Retinal pigment epithelial cell (primary cell): ENCODE results near the gene STX19.
A peak's percentile ranks its signal among the peaks of the same experiment; 100 is the strongest.

ENCODE experiments used
- DNase-seq: peaks from one replicate; pipeline ENCODE4 v3.0.0-alpha.2; 2010; ENCODE audit warnings: low read depth
- H3K4me3 ChIP-seq: 2 replicates; pipeline ENCODE4 v1.5.1; 2011; ENCODE audit warnings: mild to moderate bottlenecking, low read length, control low read depth, moderate library complexity
- CTCF ChIP-seq: conservative IDR thresholded peaks from 2 replicates; pipeline ENCODE4 v1.5.1; 2011; ENCODE audit warnings: low read depth, low read length, control low read depth, inconsistent platforms

The STX19 gene

DNA sequence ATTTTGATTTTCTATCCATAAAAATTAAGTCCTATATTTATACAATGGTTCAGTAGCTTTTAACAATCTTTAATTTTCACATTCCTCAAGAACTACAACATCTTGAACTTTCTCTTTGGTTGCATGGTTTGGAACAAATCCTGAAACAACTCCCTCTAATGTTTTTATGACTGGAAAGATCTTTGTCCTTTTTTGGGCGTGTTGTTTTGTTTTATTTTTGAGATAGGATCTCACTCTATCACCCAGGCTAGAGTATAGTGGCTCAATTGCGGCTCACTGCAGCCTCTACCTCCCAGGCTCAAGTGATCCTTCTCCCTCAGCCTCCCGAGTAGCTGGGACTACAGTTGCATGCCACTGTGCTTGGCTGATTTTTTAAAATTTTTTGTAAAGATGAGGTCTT is 4.0 kb downstream of the STX19 start:
- no peak overlapping the region for H3K4me3 ChIP-seq
- DNase-seq: no peak
- no peak for TF ChIP-seq CTCF

DNA sequence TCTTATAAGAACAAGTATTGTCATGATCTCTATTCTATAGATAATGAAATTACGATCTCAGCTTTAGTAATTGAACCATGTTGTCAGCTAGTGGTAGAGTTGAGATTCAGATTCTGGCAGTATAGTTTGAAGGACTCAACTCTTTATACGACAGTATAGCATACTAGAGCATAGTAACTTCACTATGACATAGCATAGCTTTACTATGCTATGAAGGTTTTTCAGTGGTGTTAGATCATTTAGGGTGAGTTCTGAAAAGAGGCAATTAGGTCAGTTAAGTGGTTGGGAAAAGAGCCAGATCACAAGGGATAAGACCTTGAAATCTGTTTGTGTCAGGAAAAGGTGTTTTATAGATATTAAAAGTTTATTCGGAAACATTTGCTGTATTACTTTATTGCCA is 8.1 kb downstream of the STX19 start:
- TF ChIP-seq CTCF: no peak
- H3K4me3 ChIP-seq: no peak overlapping the region
- peak; percentile 19 for DNase-seq

- TF ChIP-seq CTCF: no peak
- no peak overlapping the region for H3K4me3 ChIP-seq
- DNase-seq: no peak
Measured at GRCh38 chr3:94019659-94020058, 8.7 kb downstream of the STX19 start.

DNA sequence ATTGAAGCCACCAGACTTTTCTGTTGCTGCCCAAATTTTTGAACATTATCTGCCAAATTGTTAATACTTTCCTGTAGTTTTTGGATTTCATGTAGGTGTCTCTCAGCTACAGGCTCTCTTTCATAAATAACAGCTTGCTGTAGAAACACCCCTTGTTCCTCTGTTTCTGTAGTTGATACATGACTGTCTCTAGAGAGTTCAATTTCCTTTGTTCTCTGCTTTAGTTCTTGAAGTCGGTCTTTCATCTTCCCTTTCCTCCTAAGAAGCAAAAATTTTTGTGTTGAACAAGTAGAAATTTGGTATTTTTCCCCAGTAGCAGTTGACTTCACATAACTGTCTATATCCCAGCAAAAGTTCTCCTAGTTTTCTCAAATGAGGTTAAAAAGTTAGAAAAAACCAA is 13.4 kb downstream of the STX19 start:
- TF ChIP-seq CTCF: no peak
- DNase-seq: no peak
- no peak overlapping the region for H3K4me3 ChIP-seq

GRCh38 chr3:94012185-94012584 is 16.2 kb downstream of the STX19 start:
- H3K4me3 ChIP-seq: no peak overlapping the region
- TF ChIP-seq CTCF: no peak
- no peak for DNase-seq

- TF ChIP-seq CTCF: no peak
- H3K4me3 ChIP-seq: no peak overlapping the region
- DNase-seq: no peak
Measured at GRCh38 chr3:94011233-94011711, 17.1 kb downstream of the STX19 start.

DNA sequence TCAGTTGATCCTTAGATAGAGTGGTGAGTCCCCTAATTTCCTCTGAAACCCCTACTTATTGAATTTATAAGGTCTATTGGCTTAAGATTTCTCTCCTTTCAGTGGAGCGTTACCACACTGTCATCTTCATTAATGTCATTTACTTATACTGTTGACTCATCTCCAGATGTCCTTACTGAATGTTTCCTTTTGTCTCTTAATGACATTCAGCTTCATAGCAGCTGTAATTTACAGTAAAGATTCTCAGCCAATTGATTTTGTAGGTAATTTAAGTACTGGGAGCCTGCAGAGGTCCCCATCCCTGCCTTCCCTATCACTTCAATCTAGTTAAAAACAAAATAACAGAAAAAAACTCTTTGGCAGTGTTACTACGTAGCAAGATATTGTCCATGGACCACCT is 18.8 kb downstream of the STX19 start:
- H3K4me3 ChIP-seq: no peak overlapping the region
- TF ChIP-seq CTCF: no peak
- no peak for DNase-seq
